Nucleus accumbens (tissue), 56 donors: ENCODE data around the gene SCN9A.
"Not testable (repeated sequence)": the region's sequence is repeated elsewhere in the genome, so short reads cannot be mapped to it uniquely, and the experiment has no call there.

Experiments used
- DNase-seq, 56 donors: peaks; one replicate each; lab custom pipeline; 2025; lab: John Stamatoyannopoulos, UW

Gene SCN9A

GRCh38 chr2:166257859-166258258 lies 117.9 kb downstream of the SCN9A start:
- DNase-seq = no peak

- no peak for DNase-seq
Observed at GRCh38 chr2:166256896-166257295, 118.8 kb downstream of the SCN9A start.

- no peak for DNase-seq
Observed at GRCh38 chr2:166249318-166249717, 126.4 kb downstream of the SCN9A start.

GRCh38 chr2:166246901-166247300 lies 128.8 kb downstream of the SCN9A start:
- no peak for DNase-seq

GRCh38 chr2:166242309-166242708 lies 133.4 kb downstream of the SCN9A start:
- no peak for DNase-seq

- DNase-seq = no peak
Observed at GRCh38 chr2:166240387-166241313, 135.1 kb downstream of the SCN9A start.

GRCh38 chr2:166239548-166239947 lies 136.2 kb downstream of the SCN9A start:
- no peak for DNase-seq

GRCh38 chr2:166238176-166238575 lies 137.6 kb downstream of the SCN9A start:
- DNase-seq = no peak

GRCh38 chr2:166234112-166234846 lies 141.5 kb downstream of the SCN9A start:
- no peak for DNase-seq

GRCh38 chr2:166233244-166233643 lies 142.5 kb downstream of the SCN9A start:
- DNase-seq = no peak

GRCh38 chr2:166230724-166231070 lies 145.0 kb downstream of the SCN9A start:
- no peak for DNase-seq

GRCh38 chr2:166230024-166230723 lies 145.6 kb downstream of the SCN9A start:
- DNase-seq = no peak

GRCh38 chr2:166229678-166230023 lies 146.1 kb downstream of the SCN9A start:
- no peak for DNase-seq

- DNase-seq = no peak
Observed at GRCh38 chr2:166224197-166224596, 151.5 kb downstream of the SCN9A start.

- no peak for DNase-seq
Observed at GRCh38 chr2:166223298-166223697, 152.4 kb downstream of the SCN9A start.

- no peak for DNase-seq
Observed at GRCh38 chr2:166211079-166211478, 164.7 kb downstream of the SCN9A start.

GRCh38 chr2:166209944-166210343 lies 165.8 kb downstream of the SCN9A start:
- not testable (repeated sequence) for DNase-seq

- DNase-seq = not testable (repeated sequence)
Observed at GRCh38 chr2:166209367-166209766, 166.4 kb downstream of the SCN9A start.

GRCh38 chr2:166206153-166206552 lies 169.6 kb downstream of the SCN9A start:
- not testable (repeated sequence) for DNase-seq

GRCh38 chr2:166202778-166203177 lies 173.0 kb downstream of the SCN9A start:
- DNase-seq = no peak

- no peak for DNase-seq
Observed at GRCh38 chr2:166197446-166197845, 178.3 kb downstream of the SCN9A start.
